ENCODE measurements around the gene WASL.

Gene WASL

GRCh38 chr7:123633553-123633952 is 115.2 kb downstream of the WASL start:
- DNase-seq (ENCODE audit: low read depth in 2 of 2) = no peak

DNA sequence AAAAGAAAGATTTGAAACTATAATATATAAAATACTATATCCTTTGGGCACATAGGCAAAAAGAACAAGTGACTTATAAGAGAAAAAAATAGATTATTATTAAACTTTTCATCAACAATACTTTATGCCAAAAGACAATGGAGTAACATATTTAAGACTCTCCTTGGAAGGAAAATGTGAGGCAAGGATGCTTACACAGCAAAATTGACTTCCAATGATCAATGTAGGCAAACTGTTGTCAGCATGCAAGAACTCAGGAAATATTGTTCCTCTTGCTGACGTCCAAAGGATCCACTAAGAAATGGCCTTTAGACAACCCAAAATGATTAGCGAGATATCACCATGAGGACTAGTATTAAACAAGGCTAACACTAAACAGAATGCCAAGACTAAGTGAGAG is 116.0 kb downstream of the WASL start:
- DNase-seq (ENCODE audit: low read depth in 2 of 2) = no peak
